Measurements from ENCODE around the gene MYL11. TPM values are rescaled to one million over a fixed set of nuclear protein-coding genes. Genes with fewer than 3 reads are reported as not detected.
A peak's percentile ranks its signal among the peaks of the same experiment; 100 is the strongest.
"Not testable (repeated sequence)": the region's sequence is repeated elsewhere in the genome, so short reads cannot be mapped to it uniquely, and the experiment has no call there.

The MYL11 gene
- total RNA-seq, 6 donors from 2014 or later = 1.6 TPM; not detected in 5

- Histone ChIP-seq H3K9me3 (no peaks in the 10 kb centered on the region), H3K4me1 (peaks cover 4 to 6% (median 6%) of the 10 kb centered on the region in 4 donors), H3K36me3 (no peaks in the 10 kb centered on the region), H3K4me3 (no peak overlapping the region), H3K27ac (no peak overlapping the region), H3K27me3 (no peaks in the 10 kb centered on the region)
- ATAC-seq (ENCODE audit: low FRiP score in 2 of 2) = no peak
- no peak for TF ChIP-seq POLR2A (IDR thresholded peaks at IDR 0.05)
- TF ChIP-seq, protein P1, sequence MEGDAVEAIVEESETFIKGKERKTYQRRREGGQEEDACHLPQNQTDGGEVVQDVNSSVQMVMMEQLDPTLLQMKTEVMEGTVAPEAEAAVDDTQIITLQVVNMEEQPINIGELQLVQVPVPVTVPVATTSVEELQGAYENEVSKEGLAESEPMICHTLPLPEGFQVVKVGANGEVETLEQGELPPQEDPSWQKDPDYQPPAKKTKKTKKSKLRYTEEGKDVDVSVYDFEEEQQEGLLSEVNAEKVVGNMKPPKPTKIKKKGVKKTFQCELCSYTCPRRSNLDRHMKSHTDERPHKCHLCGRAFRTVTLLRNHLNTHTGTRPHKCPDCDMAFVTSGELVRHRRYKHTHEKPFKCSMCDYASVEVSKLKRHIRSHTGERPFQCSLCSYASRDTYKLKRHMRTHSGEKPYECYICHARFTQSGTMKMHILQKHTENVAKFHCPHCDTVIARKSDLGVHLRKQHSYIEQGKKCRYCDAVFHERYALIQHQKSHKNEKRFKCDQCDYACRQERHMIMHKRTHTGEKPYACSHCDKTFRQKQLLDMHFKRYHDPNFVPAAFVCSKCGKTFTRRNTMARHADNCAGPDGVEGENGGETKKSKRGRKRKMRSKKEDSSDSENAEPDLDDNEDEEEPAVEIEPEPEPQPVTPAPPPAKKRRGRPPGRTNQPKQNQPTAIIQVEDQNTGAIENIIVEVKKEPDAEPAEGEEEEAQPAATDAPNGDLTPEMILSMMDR (IDR thresholded peaks at IDR 0.05) = no peak
- no peak for TF ChIP-seq EP300 (IDR thresholded peaks at IDR 0.05)
- TF ChIP-seq POLR2AphosphoS5 (IDR thresholded peaks at IDR 0.05) = no peak
- no peak for DNase-seq
- 84 to 92% methylated on average over 13 of the region's 13 CpGs for WGBS, 2 donors
Observed at GRCh38 chr16:30340621-30341020, 34.0 kb upstream of the MYL11 start.

- not testable (repeated sequence) for H3K4me3 ChIP-seq; DNase-seq; ATAC-seq (ENCODE audit: low FRiP score in 2 of 2); H3K36me3 ChIP-seq; H3K4me1 ChIP-seq; H3K27me3 ChIP-seq; H3K9me3 ChIP-seq; H3K27ac ChIP-seq
- WGBS, 2 donors = 96 to 97% methylated on average over 8 of the region's 8 CpGs
Observed at GRCh38 chr16:30341971-30342370, 32.6 kb upstream of the MYL11 start.

DNA sequence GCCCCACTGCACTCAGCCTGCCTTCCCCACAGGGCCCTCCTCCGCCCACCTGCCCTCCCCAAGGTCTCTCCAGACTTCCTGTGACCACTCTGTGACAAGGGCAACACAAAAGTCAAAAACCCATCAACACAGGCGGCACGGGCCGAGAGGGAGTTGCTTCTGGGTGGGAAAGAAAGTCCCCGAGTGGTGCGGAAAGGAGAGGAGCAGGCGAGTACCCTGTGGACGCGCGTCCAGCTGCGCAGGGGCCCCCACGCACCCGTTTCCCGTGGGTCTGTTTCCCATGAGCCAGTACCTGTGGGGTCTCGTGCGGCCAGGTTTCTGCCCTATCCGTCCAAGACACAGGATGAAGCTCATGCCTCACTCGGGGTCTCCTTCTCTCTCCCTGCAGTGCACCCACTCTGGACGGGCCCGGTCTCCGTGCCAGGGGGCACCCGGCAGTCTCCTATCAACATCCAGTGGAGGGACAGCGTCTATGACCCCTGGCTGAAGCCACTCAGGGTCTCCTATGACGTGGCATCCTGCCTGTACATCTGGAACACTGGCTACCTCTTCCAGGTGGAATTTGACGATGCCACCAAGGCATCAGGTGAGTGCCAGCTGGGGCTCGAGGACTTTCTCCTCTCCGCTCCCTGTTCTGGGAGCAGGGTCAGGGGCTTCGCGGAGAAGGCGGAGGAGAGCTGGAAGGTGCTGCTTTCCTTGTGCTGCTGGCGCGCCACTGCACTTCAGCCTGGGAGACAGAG, 31.7 kb upstream of the MYL11 start:
- 90 to 95% methylated on average over 26 to 32 of the region's 32 CpGs for WGBS, 2 donors
- H3K27me3 ChIP-seq = no peaks in the 10 kb centered on the region
- ATAC-seq (ENCODE audit: low FRiP score in 2 of 2) (no peak), DNase-seq (peak in 1 of 2 donors; percentile 69)
- no peak overlapping the region for H3K27ac ChIP-seq
- H3K4me3 ChIP-seq = no peak overlapping the region
- no peaks in the 10 kb centered on the region for H3K4me1 ChIP-seq
- H3K9me3 ChIP-seq = no peaks in the 10 kb centered on the region
- TF ChIP-seq EP300 (IDR thresholded peaks at IDR 0.05) (no peak), POLR2A (IDR thresholded peaks at IDR 0.05) (no peak), POLR2AphosphoS5 (IDR thresholded peaks at IDR 0.05) (no peak)
- TF ChIP-seq, protein P1 (IDR thresholded peaks at IDR 0.05) = no peak
- H3K36me3 ChIP-seq = no peaks in the 10 kb centered on the region

DNA sequence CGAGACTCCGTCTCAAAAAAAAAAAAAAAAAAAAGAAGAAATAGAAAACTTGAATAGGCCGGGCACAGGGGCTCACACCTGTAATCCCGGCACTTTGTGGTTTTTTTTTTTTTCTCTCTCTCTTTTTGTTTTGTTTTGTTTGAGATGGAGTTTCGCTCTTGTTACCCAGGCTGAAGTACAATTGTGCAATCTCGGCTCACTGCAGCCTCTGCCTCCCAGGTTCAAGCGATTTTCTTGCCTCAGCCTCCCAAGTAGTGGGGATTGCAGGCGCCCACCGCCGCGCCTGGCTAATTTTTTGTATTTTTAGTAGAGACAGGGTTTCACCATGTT, 31.1 kb upstream of the MYL11 start:
- not testable (repeated sequence) for H3K9me3 ChIP-seq; ATAC-seq (ENCODE audit: low FRiP score in 2 of 2); DNase-seq; H3K36me3 ChIP-seq; H3K27me3 ChIP-seq; H3K4me1 ChIP-seq; H3K27ac ChIP-seq; H3K4me3 ChIP-seq
- WGBS, 2 donors = 79 to 86% methylated on average over 11 of the region's 11 CpGs

DNA sequence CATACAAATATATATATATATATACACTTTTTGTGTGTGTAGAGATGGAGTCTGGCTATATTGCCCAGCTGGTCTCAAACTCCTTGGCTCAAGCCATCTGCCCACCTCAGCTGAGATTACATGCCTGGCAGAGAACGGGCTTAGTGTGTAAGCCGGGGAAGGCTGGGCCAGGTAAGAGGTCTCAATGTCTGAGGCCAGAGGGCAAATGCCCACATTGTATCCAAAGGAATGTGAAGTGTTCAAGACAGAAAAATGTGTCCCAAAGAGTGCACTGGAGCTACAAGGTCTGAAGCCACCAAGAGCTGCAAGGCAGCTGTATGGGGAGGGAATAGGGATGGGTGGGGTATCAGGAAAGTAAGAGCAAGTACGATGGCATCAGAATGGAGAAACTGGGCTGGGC, 28.3 kb upstream of the MYL11 start:
- Histone ChIP-seq H3K9me3 (no peaks in the 10 kb centered on the region), H3K4me1 (peaks cover 0 to 1% (median 0%) of the 10 kb centered on the region in 4 donors), H3K27ac (no peak overlapping the region), H3K36me3 (peaks cover 4 to 17% (median 10%) of the 10 kb centered on the region in 4 donors), H3K4me3 (no peak overlapping the region), H3K27me3 (no peaks in the 10 kb centered on the region)
- no peak for ATAC-seq (ENCODE audit: low FRiP score in 2 of 2)
- TF ChIP-seq POLR2AphosphoS5 (IDR thresholded peaks at IDR 0.05) (no peak), EP300 (IDR thresholded peaks at IDR 0.05) (no peak)
- TF ChIP-seq, protein P1 (IDR thresholded peaks at IDR 0.05) = no peak
- no peak for DNase-seq
- 87% methylated on average over 3 of the region's 3 CpGs for WGBS, 2 donors

- ATAC-seq (ENCODE audit: low FRiP score in 2 of 2) (no peak), DNase-seq (peak in 1 of 2 donors; percentile 10)
- Histone ChIP-seq H3K27me3 (no peaks in the 10 kb centered on the region), H3K4me1 (peaks cover 16 to 19% (median 18%) of the 10 kb centered on the region in 4 donors), H3K36me3 (peaks cover 12 to 35% (median 28%) of the 10 kb centered on the region in 4 donors), H3K27ac (no peak overlapping the region), H3K9me3 (no peaks in the 10 kb centered on the region), H3K4me3 (no peak overlapping the region)
- TF ChIP-seq POLR2A (IDR thresholded peaks at IDR 0.05) = no peak
- TF ChIP-seq, protein P1 (IDR thresholded peaks at IDR 0.05) = no peak
- no peak for TF ChIP-seq EP300 (IDR thresholded peaks at IDR 0.05)
- TF ChIP-seq POLR2AphosphoS5 (IDR thresholded peaks at IDR 0.05) = no peak
- 97% methylated on average over 8 of the region's 8 CpGs for WGBS, 2 donors
Observed at GRCh38 chr16:30348113-30348512, 26.5 kb upstream of the MYL11 start.
